ENCODE measurements around the gene TTC31.

TTC31 gene

DNA sequence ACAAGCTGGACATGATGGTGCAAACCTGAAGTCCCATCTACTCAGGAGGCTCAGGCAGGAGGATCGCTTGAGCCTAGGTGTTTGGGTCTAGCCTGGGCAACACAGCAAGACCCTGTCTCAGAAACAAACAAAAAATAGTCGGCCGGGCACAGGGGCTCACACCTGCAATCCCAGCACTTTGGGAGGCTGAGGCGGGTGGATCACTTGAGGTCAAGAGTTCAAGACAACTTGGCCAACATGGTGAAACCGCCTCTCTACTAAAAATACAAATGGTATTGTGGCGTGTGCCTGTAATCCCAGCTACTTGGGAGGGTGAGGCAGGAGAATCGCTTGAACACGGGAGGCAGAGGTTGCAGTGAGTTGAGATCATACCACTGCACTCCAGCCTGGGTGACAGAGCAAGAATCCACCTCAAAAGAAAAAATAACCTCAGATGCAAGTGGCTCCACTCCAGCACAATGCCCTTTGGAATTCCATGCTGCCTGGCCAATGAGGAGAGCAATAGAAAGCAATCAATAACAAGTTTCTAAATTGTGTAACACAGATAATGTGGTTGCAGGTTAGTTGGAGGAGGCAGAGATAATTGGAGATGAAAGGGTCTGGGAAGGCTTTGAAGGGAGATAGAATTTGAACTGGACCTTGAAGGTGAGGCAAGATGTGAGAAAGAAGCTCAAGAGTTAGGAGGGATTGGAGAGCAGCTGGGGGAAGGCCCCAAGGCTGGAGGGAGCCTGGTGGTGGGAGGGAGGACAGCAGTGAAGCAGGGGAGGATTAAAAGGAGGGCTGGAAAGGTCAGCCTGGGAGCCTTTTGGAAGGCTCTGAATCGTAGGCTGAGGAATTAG lies 6.0 kb downstream of the TTC31 start:
- DNase-seq = no peak

GRCh38 chr2:74489906-74490305 lies 7.0 kb downstream of the TTC31 start:
- no peak for DNase-seq

- no peak for DNase-seq
Observed at GRCh38 chr2:74491648-74492544, 9.0 kb downstream of the TTC31 start.

DNA sequence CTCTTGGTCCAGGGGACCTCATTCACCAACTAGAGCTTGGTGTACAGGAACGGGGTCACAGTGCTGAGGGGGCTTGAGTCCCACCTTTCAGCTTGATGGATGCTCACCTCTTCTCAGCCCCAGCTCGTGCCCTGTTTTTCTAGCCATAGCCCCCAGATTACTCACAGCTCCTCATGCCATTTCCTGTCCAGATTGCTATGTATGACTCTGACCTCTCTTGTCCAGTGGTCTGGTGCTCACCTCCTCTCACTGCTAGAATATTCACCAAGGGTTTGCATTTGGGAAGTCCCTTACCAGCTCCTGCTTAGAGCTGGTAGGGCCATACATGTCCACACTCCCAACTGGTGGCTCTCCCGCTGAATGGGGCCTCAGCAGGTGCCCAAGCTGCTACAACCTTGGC lies 10.7 kb downstream of the TTC31 start:
- DNase-seq = no peak

DNA sequence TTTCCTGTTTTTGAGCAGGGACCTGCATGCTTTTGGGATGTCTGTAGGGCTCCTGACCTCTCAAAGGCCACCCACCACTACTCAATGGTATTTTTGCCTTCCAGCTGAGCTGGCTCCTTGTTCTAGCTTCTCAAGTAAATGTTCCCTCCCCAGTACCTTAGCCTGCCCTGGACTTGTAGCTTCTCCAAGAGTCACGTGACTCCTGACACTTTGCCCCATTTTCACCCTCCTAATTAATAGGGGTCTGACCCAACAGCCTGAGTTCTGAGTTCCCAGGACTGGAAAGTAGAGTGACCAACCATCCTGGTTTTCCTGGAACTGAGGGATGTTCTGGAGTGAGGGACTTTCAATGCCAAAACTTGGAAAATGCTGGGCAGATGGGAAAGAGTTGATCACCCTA lies 12.6 kb downstream of the TTC31 start:
- DNase-seq = no peak

GRCh38 chr2:74496997-74497776 lies 14.3 kb downstream of the TTC31 start:
- DNase-seq = no peak

GRCh38 chr2:74497777-74498499 lies 15.1 kb downstream of the TTC31 start:
- DNase-seq = no peak

GRCh38 chr2:74498500-74499266 lies 15.8 kb downstream of the TTC31 start:
- DNase-seq = no peak

- no peak for DNase-seq
Observed at GRCh38 chr2:74499267-74499939, 16.5 kb downstream of the TTC31 start, which contains the start of gene LBX2. Gene LBX2 (minus strand): TSS chr2:74499603. CDS start chr2:74499537, 66 bp downstream.

DNA sequence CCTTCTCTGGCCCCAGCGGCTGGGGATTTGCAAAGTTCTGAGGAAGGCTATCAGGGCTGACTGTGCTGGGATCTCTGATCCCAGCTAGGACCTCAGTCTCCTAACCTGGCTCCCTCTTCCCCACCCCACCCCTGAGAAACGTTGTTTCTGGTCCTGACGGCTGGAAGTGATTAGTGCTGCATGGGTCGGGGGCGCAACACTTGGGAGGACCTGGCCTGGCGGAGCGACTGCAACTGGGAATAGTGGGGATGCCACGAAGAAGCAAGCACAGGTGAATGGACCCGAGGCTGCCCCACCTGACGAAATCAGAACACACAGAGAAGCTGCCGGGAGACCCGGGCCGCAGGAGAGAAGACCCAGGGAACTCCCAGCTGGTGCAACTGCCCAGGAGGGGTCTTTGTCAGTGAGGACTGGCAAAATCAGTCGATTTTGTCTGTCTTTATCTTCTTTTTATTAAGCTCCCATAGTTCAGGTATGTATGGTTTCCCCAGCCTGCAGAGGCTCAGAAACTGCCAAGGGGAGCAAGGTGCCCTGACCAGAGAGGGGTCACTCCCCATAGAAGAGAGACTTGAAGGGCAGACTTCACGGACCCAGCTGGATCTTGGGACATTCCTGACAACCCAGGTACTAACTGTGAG lies 17.2 kb downstream of the TTC31 start:
- no peak for DNase-seq

DNA sequence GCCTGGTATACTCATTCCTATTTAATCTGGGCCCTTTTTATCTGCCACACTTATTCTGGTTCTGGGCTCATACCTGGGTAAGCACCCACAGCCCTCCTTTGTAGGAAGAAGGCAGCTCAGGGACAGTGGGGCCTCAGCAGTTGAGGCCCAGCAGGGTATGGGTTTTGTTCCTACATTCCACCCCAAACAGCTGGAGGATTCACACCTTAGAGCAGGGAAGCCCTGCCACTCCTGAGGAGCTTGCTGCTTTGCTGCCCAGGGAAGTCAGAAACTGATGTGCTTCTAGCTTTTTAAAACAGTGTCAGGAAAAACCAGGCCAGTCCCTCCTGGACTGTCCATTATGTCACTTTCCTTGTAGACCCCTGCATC lies 17.7 kb downstream of the TTC31 start:
- no peak for DNase-seq

DNA sequence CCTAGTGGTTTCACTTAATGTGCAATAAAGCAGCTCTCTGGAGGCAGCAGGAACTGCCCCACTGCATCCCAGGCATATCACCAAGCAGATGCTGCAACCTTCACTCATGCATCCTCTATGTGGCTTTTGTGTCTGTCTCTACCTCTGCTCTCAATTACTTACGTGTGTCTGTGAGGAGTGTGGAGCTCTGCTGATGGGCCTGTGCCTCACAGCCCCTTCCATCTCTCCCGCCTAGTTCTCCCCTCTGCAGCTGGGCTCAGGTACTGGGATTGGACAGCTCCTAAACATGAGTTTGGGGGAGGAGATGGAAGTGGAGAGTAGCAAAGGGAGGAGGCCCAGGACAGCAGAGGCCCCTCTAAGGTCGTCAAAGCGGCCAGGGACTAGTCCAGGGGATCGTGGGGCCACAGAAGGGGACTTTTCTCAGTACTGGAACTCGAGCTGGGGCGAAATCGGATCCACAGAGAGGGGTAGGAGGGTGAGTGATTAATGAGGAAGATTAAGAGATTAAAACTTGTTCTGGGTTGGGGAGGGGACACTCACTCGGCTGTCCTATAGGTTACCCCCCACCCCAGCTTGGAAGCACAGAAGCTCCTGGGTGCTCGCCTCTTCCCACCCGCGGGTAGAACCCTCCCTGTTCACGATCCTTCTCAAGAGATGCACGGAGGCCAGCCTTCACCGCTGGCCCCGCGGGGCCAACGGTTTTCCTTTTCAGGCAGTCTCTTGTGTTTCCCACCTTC lies 18.6 kb downstream of the TTC31 start:
- DNase-seq = no peak

- no peak for DNase-seq
Observed at GRCh38 chr2:74502147-74502719, 19.4 kb downstream of the TTC31 start.

GRCh38 chr2:74502720-74503505 lies 20.0 kb downstream of the TTC31 start:
- DNase-seq = peak; percentile 46

DNA sequence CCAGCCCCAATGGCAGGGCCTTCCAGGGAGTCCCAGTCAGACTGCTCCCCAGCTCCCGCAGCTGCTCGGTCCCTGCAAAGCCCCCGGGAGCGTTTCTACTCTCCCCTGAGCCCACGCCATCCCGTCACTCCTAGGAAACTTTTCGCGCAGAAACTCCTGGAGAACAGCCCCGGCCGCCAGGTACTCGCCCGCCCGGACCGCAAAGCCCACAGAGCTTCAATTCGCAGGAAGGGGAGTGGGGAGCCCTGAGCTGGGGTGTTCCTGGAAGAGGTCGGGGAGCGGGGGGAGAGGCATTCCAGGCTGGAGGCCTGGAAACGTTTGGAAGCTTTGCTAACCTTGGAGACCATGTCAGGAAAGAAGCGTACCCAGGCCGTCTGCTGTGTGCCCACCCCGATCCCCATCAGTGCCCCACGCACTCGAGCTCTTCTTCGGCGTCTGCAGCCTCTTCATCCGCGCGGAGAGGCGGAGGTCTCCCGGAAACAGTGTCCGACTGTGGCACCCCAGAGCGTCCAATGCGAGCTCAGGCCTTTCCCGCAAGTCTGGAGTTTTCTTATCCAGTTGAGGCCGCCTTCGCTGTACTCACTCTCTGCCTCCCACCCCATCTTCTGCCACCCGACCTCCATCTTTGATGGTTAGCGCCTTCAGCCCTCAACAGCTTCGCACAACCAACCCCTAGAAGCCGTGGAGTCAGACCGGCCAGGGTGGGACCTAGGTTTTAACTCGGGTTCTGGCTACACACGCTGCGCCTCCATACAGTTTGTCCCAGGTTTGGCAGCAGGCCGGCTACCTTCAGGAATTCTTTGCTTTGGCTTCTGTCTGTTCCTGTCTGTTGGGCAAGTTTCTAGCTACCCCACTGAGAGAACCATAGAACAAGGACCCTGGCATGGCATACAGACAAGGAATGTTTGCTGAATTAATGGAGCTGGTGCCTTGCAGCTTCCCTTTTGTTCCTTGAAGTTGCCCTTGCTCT lies 20.9 kb downstream of the TTC31 start:
- DNase-seq = no peak

DNA sequence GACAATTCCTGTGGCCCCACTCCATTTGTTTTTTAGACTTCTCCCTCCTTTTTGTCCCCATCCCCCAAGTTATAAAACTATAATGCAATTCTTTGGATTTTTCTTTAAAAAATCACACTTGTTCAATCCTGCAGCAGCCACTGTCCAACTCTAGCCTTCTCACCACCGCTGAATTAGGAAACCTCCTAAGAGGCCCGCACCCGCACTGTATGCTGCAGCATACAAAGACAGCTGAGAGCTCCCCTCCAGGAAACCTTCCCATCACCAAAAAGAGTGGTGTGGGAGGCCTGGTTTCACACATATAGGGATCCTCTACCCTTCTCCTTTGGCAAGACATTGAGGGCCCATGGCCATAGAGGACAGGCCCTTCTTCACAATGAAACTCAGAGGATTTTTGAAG lies 21.7 kb downstream of the TTC31 start:
- no peak for DNase-seq
